ENCODE measurements around the gene SIX3. TPM values are rescaled to one million over a fixed set of nuclear protein-coding genes. Genes with fewer than 3 reads are reported as not detected.

The SIX3 gene
- not detected for polyA plus RNA-seq

DNA sequence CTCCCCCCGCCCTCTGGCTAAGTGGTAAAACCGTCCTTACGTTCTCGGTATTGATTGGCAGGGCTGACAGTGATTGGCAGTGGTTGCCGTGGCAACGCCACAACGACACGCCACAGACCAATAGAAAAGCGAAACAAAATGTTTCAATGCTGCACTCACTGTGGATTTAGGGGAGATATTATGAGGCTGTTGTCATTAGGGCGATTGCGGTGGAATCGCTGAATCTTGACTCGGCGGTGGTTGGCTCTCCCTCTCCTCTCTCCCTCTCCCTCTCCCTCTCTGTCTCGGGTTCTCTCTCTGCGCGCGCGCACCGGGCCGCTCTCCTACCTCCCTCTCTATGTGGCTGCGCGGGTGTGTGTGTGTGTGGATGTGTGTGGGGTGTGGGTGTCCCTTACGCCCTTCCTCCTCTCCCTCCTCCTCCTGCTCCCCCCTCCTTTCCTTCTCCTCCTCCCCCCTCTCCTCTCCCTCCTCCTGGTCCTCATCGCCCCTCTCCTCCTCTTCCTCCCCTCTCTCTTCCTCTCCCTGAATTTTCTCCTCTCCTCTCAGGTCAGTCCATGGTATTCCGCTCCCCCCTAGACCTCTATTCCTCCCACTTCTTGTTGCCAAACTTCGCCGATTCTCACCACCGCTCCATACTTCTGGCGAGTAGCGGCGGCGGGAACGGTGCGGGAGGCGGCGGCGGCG lies at the start of gene SIX3:
Gene SIX3 (plus strand): TSS at position 152 of the 684 bp plus-strand sequence. CDS start 403 bp downstream, at position 555.
- Histone ChIP-seq H3K9me3 (ENCODE audit: control insufficient read depth in 2 of 2, insufficient read depth in 1 of 2, low read depth in 1 of 2, low read length in 1 of 2) (peaks cover 0 to 4% of the 10 kb centered on the region in 2 donors), H3K4me3 (ENCODE audit: low read depth in 1 of 2, low read length in 2 of 2) (peak within 1 kb of the TSS; percentile 20 to 40), H3K27me3 (ENCODE audit: control insufficient read depth in 1 of 2, insufficient read depth in 2 of 2, low read length in 2 of 2) (peaks cover 10 to 52% of the 10 kb centered on the region in 2 donors)

DNA sequence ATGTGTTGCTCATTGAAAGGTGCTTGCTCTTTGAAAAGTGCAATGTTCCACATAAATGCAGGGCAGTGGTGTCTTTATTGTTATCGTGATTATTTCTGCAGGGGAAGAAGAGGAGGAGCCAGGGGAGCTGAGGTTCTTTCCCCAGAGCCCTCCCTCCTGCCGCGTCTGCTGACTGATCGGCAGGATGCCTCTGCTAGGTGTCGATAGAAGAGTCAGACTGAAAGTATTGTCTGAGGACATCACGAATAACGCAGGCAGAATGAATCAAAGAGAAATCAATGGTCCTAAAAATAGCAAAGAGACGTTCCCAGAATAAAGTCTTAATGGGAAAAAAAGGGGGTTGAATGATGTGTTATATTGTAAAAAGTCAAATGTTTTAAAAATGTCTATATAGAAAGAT lies 47.4 kb upstream of the SIX3 start:
- WGBS, 2 donors, result 30 to 45% methylated on average over 8 of the region's 8 CpGs
- Histone ChIP-seq H3K36me3 (ENCODE audit: control insufficient read depth in 2 of 2, insufficient read depth in 2 of 2, low read length in 1 of 2) (no peaks in the 10 kb centered on the region), H3K9me3 (ENCODE audit: control insufficient read depth in 2 of 2, insufficient read depth in 1 of 2, low read depth in 1 of 2, low read length in 1 of 2) (peaks cover 0 to 6% of the 10 kb centered on the region in 2 donors), H3K27me3 (ENCODE audit: control insufficient read depth in 1 of 2, insufficient read depth in 2 of 2, low read length in 2 of 2) (no peaks in the 10 kb centered on the region), H3K4me3 (ENCODE audit: low read depth in 1 of 2, low read length in 2 of 2) (no peak overlapping the region), H3K4me1 (ENCODE audit: control insufficient read depth in 2 of 2, insufficient read depth in 2 of 2, low read length in 1 of 2) (no peaks in the 10 kb centered on the region), H3K27ac (ENCODE audit: low read depth in 2 of 2, low read length in 1 of 2) (no peak overlapping the region)

More for the DNA sequence above, at the start of gene SIX3:
- no peak within 1 kb of the TSS for H3K27ac ChIP-seq (ENCODE audit: low read depth in 2 of 2, low read length in 1 of 2)
- 2 to 3% methylated on average over 37 to 39 of the region's 39 CpGs for WGBS, 2 donors
- H3K4me1 ChIP-seq (ENCODE audit: control insufficient read depth in 2 of 2, insufficient read depth in 2 of 2, low read length in 1 of 2), result peaks cover 10 to 22% of the 10 kb centered on the region in 2 donors
- no peaks in the 10 kb centered on the region for H3K36me3 ChIP-seq (ENCODE audit: control insufficient read depth in 2 of 2, insufficient read depth in 2 of 2, low read length in 1 of 2)

DNA sequence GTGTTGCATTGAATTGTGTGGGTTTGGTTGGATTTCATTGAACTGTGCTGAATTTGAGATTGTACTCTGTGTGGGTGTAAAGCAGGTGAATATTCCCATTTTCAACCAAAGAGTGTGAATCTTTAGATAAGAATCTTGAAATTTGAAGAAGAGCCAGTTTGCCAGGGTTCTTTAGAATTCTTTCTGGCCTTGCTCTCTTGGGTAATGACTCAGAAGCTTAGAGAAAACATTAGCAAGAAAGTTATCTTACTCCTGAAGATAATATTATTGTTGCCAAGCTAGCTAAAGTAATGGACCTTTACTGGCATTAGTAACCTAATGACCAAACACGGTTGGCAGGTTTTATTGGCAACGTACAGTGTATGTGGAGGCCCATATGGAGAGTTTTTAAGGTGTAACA lies 46.4 kb upstream of the SIX3 start:
- Histone ChIP-seq H3K27me3 (ENCODE audit: control insufficient read depth in 1 of 2, insufficient read depth in 2 of 2, low read length in 2 of 2) (no peaks in the 10 kb centered on the region), H3K27ac (ENCODE audit: low read depth in 2 of 2, low read length in 1 of 2) (no peak overlapping the region), H3K4me3 (ENCODE audit: low read depth in 1 of 2, low read length in 2 of 2) (no peak overlapping the region), H3K36me3 (ENCODE audit: control insufficient read depth in 2 of 2, insufficient read depth in 2 of 2, low read length in 1 of 2) (no peaks in the 10 kb centered on the region), H3K9me3 (ENCODE audit: control insufficient read depth in 2 of 2, insufficient read depth in 1 of 2, low read depth in 1 of 2, low read length in 1 of 2) (peaks cover 0 to 6% of the 10 kb centered on the region in 2 donors), H3K4me1 (ENCODE audit: control insufficient read depth in 2 of 2, insufficient read depth in 2 of 2, low read length in 1 of 2) (no peaks in the 10 kb centered on the region)
- WGBS, 2 donors, result 64 to 66% methylated on average over 2 of the region's 2 CpGs

DNA sequence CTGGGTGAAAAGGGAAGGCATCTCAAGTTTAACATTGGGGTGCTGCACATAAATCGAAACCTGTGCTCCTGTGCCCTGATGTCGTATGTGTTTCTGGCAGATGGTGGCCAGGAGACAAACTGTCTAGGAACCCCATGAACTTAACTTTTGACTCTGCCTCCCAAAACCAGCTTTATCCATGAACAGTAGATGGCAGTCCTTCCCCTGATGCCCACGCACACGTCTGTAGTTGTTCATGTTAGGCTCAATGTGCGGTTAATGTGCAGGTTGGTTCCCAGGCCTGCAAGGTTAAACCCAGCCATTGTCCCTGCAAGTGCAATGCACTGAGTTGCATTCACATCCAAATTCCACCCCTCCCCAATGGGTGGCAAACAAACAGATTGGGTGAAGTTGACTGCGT lies 44.1 kb upstream of the SIX3 start:
- no peaks in the 10 kb centered on the region for H3K4me1 ChIP-seq (ENCODE audit: control insufficient read depth in 2 of 2, insufficient read depth in 2 of 2, low read length in 1 of 2)
- H3K27me3 ChIP-seq (ENCODE audit: control insufficient read depth in 1 of 2, insufficient read depth in 2 of 2, low read length in 2 of 2), result no peaks in the 10 kb centered on the region
- 84 to 90% methylated on average over 6 of the region's 6 CpGs for WGBS, 2 donors
- no peaks in the 10 kb centered on the region for H3K36me3 ChIP-seq (ENCODE audit: control insufficient read depth in 2 of 2, insufficient read depth in 2 of 2, low read length in 1 of 2)
- H3K9me3 ChIP-seq (ENCODE audit: control insufficient read depth in 2 of 2, insufficient read depth in 1 of 2, low read depth in 1 of 2, low read length in 1 of 2), result no peaks in the 10 kb centered on the region
- H3K4me3 ChIP-seq (ENCODE audit: low read depth in 1 of 2, low read length in 2 of 2), result no peak overlapping the region
- H3K27ac ChIP-seq (ENCODE audit: low read depth in 2 of 2, low read length in 1 of 2), result no peak overlapping the region

DNA sequence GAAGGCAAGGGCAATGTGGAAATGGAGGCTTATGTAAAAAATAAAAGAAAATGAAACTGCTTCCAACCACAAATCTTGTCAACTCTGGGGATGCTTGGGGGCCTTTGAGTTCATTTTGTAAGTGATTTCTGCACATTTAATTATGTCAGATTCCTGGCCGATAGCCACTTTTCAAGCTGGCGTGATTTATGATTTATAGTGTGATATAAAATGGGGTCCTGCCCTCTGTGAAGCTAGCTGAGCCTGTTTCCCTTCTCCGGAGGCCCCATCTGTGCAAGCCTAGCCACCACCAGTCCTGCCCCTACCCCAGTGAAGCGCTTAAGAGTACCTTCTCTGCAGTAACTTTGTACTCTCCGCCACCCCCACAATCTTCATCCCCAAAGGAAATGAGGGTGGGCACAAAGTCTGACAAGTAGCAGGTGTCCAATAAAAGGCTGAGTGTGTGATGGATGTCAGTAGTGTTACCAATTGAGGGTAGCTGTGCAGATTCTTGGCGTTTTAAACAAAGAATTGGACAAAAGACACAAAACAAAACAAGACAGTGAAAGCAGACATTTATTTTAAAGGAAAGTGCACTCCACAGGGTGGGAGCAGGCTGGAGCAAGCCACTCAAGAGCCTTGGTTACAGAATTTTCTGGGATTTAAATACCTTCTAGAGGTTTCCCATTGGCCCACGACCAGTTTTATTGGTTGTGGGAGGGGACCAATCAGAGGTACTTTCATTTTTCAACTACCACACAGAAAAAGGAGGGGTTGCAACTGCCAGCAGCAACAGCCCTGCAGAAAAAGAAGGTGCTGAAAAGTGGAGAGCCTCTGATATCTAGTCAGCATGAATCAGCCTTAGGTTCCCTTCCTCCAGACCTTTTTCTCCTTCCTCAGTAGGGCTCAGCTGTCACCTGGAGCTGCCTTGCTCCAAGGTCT lies 39.0 kb upstream of the SIX3 start:
- H3K4me3 ChIP-seq (ENCODE audit: low read depth in 1 of 2, low read length in 2 of 2), result no peak overlapping the region
- 56 to 60% methylated on average over 7 of the region's 7 CpGs for WGBS, 2 donors
- H3K4me1 ChIP-seq (ENCODE audit: control insufficient read depth in 2 of 2, insufficient read depth in 2 of 2, low read length in 1 of 2), result no peaks in the 10 kb centered on the region
- H3K9me3 ChIP-seq (ENCODE audit: control insufficient read depth in 2 of 2, insufficient read depth in 1 of 2, low read depth in 1 of 2, low read length in 1 of 2), result no peaks in the 10 kb centered on the region
- H3K27ac ChIP-seq (ENCODE audit: low read depth in 2 of 2, low read length in 1 of 2), result no peak overlapping the region
- no peaks in the 10 kb centered on the region for H3K36me3 ChIP-seq (ENCODE audit: control insufficient read depth in 2 of 2, insufficient read depth in 2 of 2, low read length in 1 of 2)
- no peaks in the 10 kb centered on the region for H3K27me3 ChIP-seq (ENCODE audit: control insufficient read depth in 1 of 2, insufficient read depth in 2 of 2, low read length in 2 of 2)

DNA sequence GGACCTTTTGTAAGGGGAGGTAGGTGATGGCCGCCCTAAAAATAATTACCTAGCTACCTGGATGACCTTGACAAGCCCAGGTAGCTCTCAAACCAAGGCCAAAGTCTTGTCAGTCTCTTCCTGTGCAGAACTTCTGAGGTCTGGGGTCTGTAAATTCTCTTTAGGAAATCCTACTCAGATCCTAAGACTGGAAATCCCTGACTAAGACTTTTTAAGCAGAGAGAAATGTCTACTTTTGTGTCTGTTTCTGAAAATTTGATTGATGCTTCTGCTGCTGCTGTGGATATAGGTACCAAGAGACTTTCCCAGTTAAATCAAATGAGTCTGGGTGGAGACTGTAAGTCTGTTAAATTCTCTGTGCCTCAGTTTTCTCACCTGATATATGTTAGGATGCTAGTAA lies 36.9 kb upstream of the SIX3 start:
- H3K36me3 ChIP-seq (ENCODE audit: control insufficient read depth in 2 of 2, insufficient read depth in 2 of 2, low read length in 1 of 2), result no peaks in the 10 kb centered on the region
- H3K27me3 ChIP-seq (ENCODE audit: control insufficient read depth in 1 of 2, insufficient read depth in 2 of 2, low read length in 2 of 2), result no peaks in the 10 kb centered on the region
- WGBS, 2 donors, result 79 to 86% methylated on average over 1 of the region's 1 CpG
- peaks cover 0 to 4% of the 10 kb centered on the region in 2 donors for H3K9me3 ChIP-seq (ENCODE audit: control insufficient read depth in 2 of 2, insufficient read depth in 1 of 2, low read depth in 1 of 2, low read length in 1 of 2)
- no peak overlapping the region for H3K27ac ChIP-seq (ENCODE audit: low read depth in 2 of 2, low read length in 1 of 2)
- no peak overlapping the region for H3K4me3 ChIP-seq (ENCODE audit: low read depth in 1 of 2, low read length in 2 of 2)
- H3K4me1 ChIP-seq (ENCODE audit: control insufficient read depth in 2 of 2, insufficient read depth in 2 of 2, low read length in 1 of 2), result no peaks in the 10 kb centered on the region

DNA sequence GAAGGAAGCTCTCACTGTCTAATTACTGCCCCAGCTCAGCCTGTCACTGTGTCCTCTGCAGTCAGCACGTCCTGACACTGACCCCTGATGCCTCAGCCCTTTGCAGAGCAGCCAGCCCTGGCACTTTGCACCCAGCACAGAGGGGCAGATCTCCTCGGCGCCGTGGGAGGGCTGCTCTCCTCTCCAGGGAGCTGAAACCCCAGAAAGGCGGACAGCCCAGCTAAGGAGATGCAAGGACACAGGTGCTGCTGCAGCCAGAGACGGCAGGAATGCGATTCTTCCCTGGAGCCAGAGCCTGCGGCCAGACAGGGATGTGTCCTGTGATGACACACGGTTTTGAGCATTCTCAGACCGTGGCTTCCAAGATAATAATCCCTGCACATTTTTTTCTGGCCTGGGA lies 34.5 kb upstream of the SIX3 start:
- Histone ChIP-seq H3K36me3 (ENCODE audit: control insufficient read depth in 2 of 2, insufficient read depth in 2 of 2, low read length in 1 of 2) (no peaks in the 10 kb centered on the region), H3K27ac (ENCODE audit: low read depth in 2 of 2, low read length in 1 of 2) (no peak overlapping the region), H3K4me1 (ENCODE audit: control insufficient read depth in 2 of 2, insufficient read depth in 2 of 2, low read length in 1 of 2) (no peaks in the 10 kb centered on the region), H3K4me3 (ENCODE audit: low read depth in 1 of 2, low read length in 2 of 2) (no peak overlapping the region), H3K9me3 (ENCODE audit: control insufficient read depth in 2 of 2, insufficient read depth in 1 of 2, low read depth in 1 of 2, low read length in 1 of 2) (peaks cover 0 to 4% of the 10 kb centered on the region in 2 donors), H3K27me3 (ENCODE audit: control insufficient read depth in 1 of 2, insufficient read depth in 2 of 2, low read length in 2 of 2) (no peaks in the 10 kb centered on the region)
- WGBS, 2 donors, result 53% methylated on average over 10 of the region's 10 CpGs

DNA sequence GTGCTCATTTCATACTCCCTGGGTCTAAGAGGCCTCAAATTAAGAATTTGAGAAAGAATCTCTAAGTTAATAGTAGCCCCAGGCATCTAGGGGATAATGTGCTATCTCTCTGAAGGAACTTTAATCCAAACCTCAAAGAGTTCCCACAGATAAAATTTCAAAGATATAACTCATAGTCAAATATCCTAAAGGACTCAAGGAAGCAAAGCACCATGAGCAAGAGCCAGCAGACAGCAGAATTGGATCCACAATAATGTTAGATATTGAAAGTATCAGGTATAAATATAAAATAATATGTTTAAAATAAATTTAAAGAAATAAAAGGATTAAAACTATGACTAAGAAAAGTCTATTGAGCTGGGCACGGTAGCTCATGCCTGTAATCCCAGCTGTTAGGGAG lies 31.7 kb upstream of the SIX3 start:
- Histone ChIP-seq H3K4me1 (ENCODE audit: control insufficient read depth in 2 of 2, insufficient read depth in 2 of 2, low read length in 1 of 2) (no peaks in the 10 kb centered on the region), H3K36me3 (ENCODE audit: control insufficient read depth in 2 of 2, insufficient read depth in 2 of 2, low read length in 1 of 2) (no peaks in the 10 kb centered on the region), H3K4me3 (ENCODE audit: low read depth in 1 of 2, low read length in 2 of 2) (no peak overlapping the region), H3K9me3 (ENCODE audit: control insufficient read depth in 2 of 2, insufficient read depth in 1 of 2, low read depth in 1 of 2, low read length in 1 of 2) (peaks cover 0 to 6% of the 10 kb centered on the region in 2 donors), H3K27ac (ENCODE audit: low read depth in 2 of 2, low read length in 1 of 2) (no peak overlapping the region), H3K27me3 (ENCODE audit: control insufficient read depth in 1 of 2, insufficient read depth in 2 of 2, low read length in 2 of 2) (peaks cover 0 to 2% of the 10 kb centered on the region in 2 donors)
- WGBS, 2 donors, result 83 to 93% methylated on average over 1 of the region's 1 CpG

DNA sequence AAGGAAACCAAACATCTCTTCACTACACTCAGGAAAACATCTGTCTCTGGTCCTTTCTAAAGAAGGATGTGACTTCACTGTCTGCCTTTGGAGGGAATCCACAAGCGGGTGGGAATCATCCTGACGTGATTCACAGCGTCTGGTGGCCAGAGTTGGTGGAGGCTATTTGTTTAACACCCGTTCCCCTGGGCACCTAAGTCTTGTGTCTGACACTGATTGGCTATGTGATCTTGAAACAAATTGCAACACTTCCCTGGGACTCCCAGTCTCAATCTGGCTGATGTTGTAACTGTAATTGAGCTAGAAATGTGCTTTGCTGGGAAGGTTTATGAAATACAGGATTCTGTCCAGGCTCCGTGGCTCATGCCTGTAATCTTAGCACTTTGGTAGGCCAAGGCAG lies 28.8 kb upstream of the SIX3 start:
- Histone ChIP-seq H3K4me3 (ENCODE audit: low read depth in 1 of 2, low read length in 2 of 2) (no peak overlapping the region), H3K36me3 (ENCODE audit: control insufficient read depth in 2 of 2, insufficient read depth in 2 of 2, low read length in 1 of 2) (no peaks in the 10 kb centered on the region), H3K27ac (ENCODE audit: low read depth in 2 of 2, low read length in 1 of 2) (no peak overlapping the region), H3K27me3 (ENCODE audit: control insufficient read depth in 1 of 2, insufficient read depth in 2 of 2, low read length in 2 of 2) (peaks cover 0 to 2% of the 10 kb centered on the region in 2 donors), H3K4me1 (ENCODE audit: control insufficient read depth in 2 of 2, insufficient read depth in 2 of 2, low read length in 1 of 2) (no peaks in the 10 kb centered on the region), H3K9me3 (ENCODE audit: control insufficient read depth in 2 of 2, insufficient read depth in 1 of 2, low read depth in 1 of 2, low read length in 1 of 2) (peaks cover 0 to 6% of the 10 kb centered on the region in 2 donors)
- WGBS, 2 donors, result 47 to 58% methylated on average over 5 of the region's 5 CpGs
